Measurements from ENCODE around the gene TSC2. TPM values are rescaled to one million over a fixed set of nuclear protein-coding genes. Genes with fewer than 3 reads are reported as not detected.

TSC2 gene
- total RNA-seq, result 100 to 1,000 TPM; 101 to 115 TPM

- Mint-ChIP-seq H3K27ac (peak within 1 kb of the TSS; percentile 85), H3K9me3 (ENCODE audit: low read depth) (no peaks in the 10 kb centered on the region), H3K27me3 (no peaks in the 10 kb centered on the region), H3K36me3 (peaks cover 6% of the 10 kb centered on the region), H3K4me3 (peak within 1 kb of the TSS; percentile 89), H3K4me1 (peaks cover 21% of the 10 kb centered on the region)
- ATAC-seq, result peak; percentile 93
- DNase-seq, result peak; percentile 97
- CTCF ChIA-PET, result interaction anchor here (0.7 to 2.7 kb wide), 15 partner anchors 10 to 380 kb away, joined by 3 to 22 read pairs (median 4); partner anchors contain the start of genes ABCA3, PKD1 and TRAF7
Measured at GRCh38 chr16:2047330-2048115, at the start of gene TSC2, which contains the start of gene NTHL1. TSC2 (plus strand) TSS chr16:2047985; CDS start chr16:2048616, 631 bp downstream. NTHL1 (minus strand) TSS chr16:2047834; CDS start chr16:2047823, 11 bp downstream.

GRCh38 chr16:1998360-1998835 is 49.4 kb upstream of the TSC2 start:
- CTCF ChIA-PET, result interaction anchor here (4.2 kb wide), 1 partner anchor 10 kb away, joined by 17 read pairs; no protein-coding TSS in a partner anchor
- no peak for ATAC-seq

GRCh38 chr16:1998852-1999801 is 48.7 kb upstream of the TSC2 start:
- Mint-ChIP-seq H3K4me3 (no peak overlapping the region), H3K36me3 (peaks cover 20% of the 10 kb centered on the region), H3K27ac (no peak overlapping the region), H3K27me3 (no peaks in the 10 kb centered on the region), H3K4me1 (peaks cover 10% of the 10 kb centered on the region), H3K9me3 (ENCODE audit: low read depth) (no peaks in the 10 kb centered on the region)
- DNase-seq (no peak), ATAC-seq (no peak)
- CTCF ChIA-PET, result interaction anchor here (0.8 to 4.2 kb wide), 2 partner anchors 9 to 156 kb away, joined by 3 to 17 read pairs; partner anchors contain the start of gene TRAF7

More at GRCh38 chr16:1998360-1998835, 49.4 kb upstream of the TSC2 start:
- no peak for DNase-seq
- H3K27me3 Mint-ChIP-seq, result no peaks in the 10 kb centered on the region
- H3K36me3 Mint-ChIP-seq, result peaks cover 20% of the 10 kb centered on the region
- H3K27ac Mint-ChIP-seq, result no peak overlapping the region
- H3K4me3 Mint-ChIP-seq, result no peak overlapping the region
- no peaks in the 10 kb centered on the region for H3K9me3 Mint-ChIP-seq (ENCODE audit: low read depth)
- peaks cover 13% of the 10 kb centered on the region for H3K4me1 Mint-ChIP-seq

GRCh38 chr16:1999866-2000514 is 47.8 kb upstream of the TSC2 start:
- CTCF ChIA-PET, result interaction anchor here (0.8 to 4.2 kb wide), 3 partner anchors 8 to 155 kb away, joined by 3 to 17 read pairs (median 5); partner anchors contain the start of gene TRAF7
- Mint-ChIP-seq H3K27ac (no peak overlapping the region), H3K9me3 (ENCODE audit: low read depth) (no peaks in the 10 kb centered on the region), H3K4me3 (no peak overlapping the region), H3K4me1 (peaks cover 15% of the 10 kb centered on the region), H3K27me3 (no peaks in the 10 kb centered on the region), H3K36me3 (peaks cover 20% of the 10 kb centered on the region)
- ATAC-seq (no peak), DNase-seq (no peak)

- no peaks in the 10 kb centered on the region for H3K9me3 Mint-ChIP-seq (ENCODE audit: low read depth)
- no peak overlapping the region for H3K4me3 Mint-ChIP-seq
- H3K27ac Mint-ChIP-seq, result no peak overlapping the region
- peaks cover 17% of the 10 kb centered on the region for H3K36me3 Mint-ChIP-seq
- CTCF ChIA-PET, result interaction anchor here (0.5 to 1.5 kb wide), 2 partner anchors 140 to 141 kb away, joined by 3 to 5 read pairs; no protein-coding TSS in a partner anchor
- no peak for DNase-seq
- ATAC-seq, result no peak
- peaks cover 19% of the 10 kb centered on the region for H3K4me1 Mint-ChIP-seq
- no peaks in the 10 kb centered on the region for H3K27me3 Mint-ChIP-seq
Measured at GRCh38 chr16:2001035-2001434, 46.8 kb upstream of the TSC2 start.

- Mint-ChIP-seq H3K9me3 (ENCODE audit: low read depth) (no peaks in the 10 kb centered on the region), H3K4me3 (no peak overlapping the region), H3K36me3 (peaks cover 15% of the 10 kb centered on the region), H3K27me3 (no peaks in the 10 kb centered on the region), H3K27ac (no peak overlapping the region), H3K4me1 (peaks cover 19% of the 10 kb centered on the region)
- CTCF ChIA-PET, result interaction anchor here (0.5 to 3.6 kb wide), 5 partner anchors 7 to 153 kb away, joined by 3 to 42 read pairs (median 3); partner anchors contain the start of gene GFER
- DNase-seq, result no peak
- ATAC-seq, result no peak
Measured at GRCh38 chr16:2001456-2002355, 46.1 kb upstream of the TSC2 start.

- DNase-seq, result no peak
- peaks cover 12% of the 10 kb centered on the region for H3K36me3 Mint-ChIP-seq
- no peak overlapping the region for H3K27ac Mint-ChIP-seq
- no peak for ATAC-seq
- H3K4me3 Mint-ChIP-seq, result no peak overlapping the region
- CTCF ChIA-PET, result interaction anchor here (0.6 to 3.6 kb wide), 17 partner anchors 8 to 297 kb away, joined by 3 to 42 read pairs (median 6); partner anchors contain the start of genes GFER, MAPK8IP3, MLST8 and NDUFB10
- peaks cover 26% of the 10 kb centered on the region for H3K4me1 Mint-ChIP-seq
- no peaks in the 10 kb centered on the region for H3K27me3 Mint-ChIP-seq
- H3K9me3 Mint-ChIP-seq (ENCODE audit: low read depth), result no peaks in the 10 kb centered on the region
Measured at GRCh38 chr16:2002406-2003230, 45.2 kb upstream of the TSC2 start.

GRCh38 chr16:2003231-2003826 is 44.5 kb upstream of the TSC2 start:
- Mint-ChIP-seq H3K4me3 (no peak overlapping the region), H3K27ac (no peak overlapping the region), H3K4me1 (peaks cover 34% of the 10 kb centered on the region), H3K36me3 (peaks cover 9% of the 10 kb centered on the region), H3K27me3 (no peaks in the 10 kb centered on the region), H3K9me3 (ENCODE audit: low read depth) (no peaks in the 10 kb centered on the region)
- DNase-seq, result no peak
- no peak for ATAC-seq
- CTCF ChIA-PET, result interaction anchor here (0.6 to 3.6 kb wide), 24 partner anchors 9 to 318 kb away, joined by 3 to 42 read pairs (median 6); partner anchors contain the start of genes GFER, MAPK8IP3, MLST8 and NDUFB10

- Mint-ChIP-seq H3K36me3 (peaks cover 9% of the 10 kb centered on the region), H3K4me3 (no peak overlapping the region), H3K9me3 (ENCODE audit: low read depth) (no peaks in the 10 kb centered on the region), H3K4me1 (peaks cover 39% of the 10 kb centered on the region), H3K27me3 (no peaks in the 10 kb centered on the region), H3K27ac (no peak overlapping the region)
- CTCF ChIA-PET, result interaction anchor here (0.6 to 3.6 kb wide), 30 partner anchors 8 to 318 kb away, joined by 3 to 42 read pairs (median 6); partner anchors contain the start of genes ECI1, GFER, MLST8 and NDUFB10
- ATAC-seq (peak; percentile 92), DNase-seq (peak; percentile 92)
Measured at GRCh38 chr16:2003827-2004641, 43.8 kb upstream of the TSC2 start.

Data from activated CD8-positive, alpha-beta memory T cell treated with anti-CD3 and anti-CD28 coated beads, Interleukin-2, amount 10 ng/mL, durations not matched to agents 7 days and 5 days (primary cell).